ENCODE results near the gene CDH4.
"Not testable (repeated sequence)": the region's sequence is repeated elsewhere in the genome, so short reads cannot be mapped to it uniquely, and the experiment has no call there.

Gene CDH4

DNA sequence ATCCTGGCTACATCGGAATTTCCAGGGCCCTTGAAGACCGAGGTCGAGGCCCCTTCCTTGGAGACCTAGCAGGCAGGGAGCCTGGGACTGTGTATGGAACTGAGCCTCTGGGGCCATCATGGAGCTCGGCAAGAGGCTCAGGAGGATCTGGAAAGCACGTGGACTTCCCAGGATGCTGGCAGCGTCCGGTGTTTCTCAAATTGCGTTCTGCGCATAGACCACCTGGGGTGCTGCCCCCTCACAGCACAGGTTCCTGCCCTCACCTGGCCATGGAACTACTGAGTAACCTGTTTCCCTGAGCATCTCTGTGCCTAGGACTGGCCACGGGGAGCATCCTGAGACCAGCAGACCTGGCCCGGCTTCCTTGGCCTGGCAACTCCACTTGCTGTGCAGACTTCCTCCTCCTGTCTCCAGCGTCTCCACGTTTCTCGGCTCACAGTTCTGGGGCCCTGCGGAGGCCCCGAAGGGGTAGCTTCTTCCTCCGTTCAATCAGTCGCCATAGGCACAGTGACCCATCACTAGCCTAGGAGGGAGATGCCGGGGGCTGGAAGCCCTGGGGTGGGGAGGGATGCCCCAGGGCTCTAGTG lies 144.3 kb downstream of the CDH4 start:
- no peak for DNase-seq (ENCODE audit: low read depth, low spot score)
- in situ Hi-C loops (cut with HindIII; ENCODE audit: low sequenced_read_pairs) = no loop called here
- no peak overlapping the region for H3K4me3 ChIP-seq (ENCODE audit: low read depth, low read length)
- no peak for TF ChIP-seq CTCF (IDR thresholded peaks at IDR 0.05; ENCODE audit: low read depth, low read length)

DNA sequence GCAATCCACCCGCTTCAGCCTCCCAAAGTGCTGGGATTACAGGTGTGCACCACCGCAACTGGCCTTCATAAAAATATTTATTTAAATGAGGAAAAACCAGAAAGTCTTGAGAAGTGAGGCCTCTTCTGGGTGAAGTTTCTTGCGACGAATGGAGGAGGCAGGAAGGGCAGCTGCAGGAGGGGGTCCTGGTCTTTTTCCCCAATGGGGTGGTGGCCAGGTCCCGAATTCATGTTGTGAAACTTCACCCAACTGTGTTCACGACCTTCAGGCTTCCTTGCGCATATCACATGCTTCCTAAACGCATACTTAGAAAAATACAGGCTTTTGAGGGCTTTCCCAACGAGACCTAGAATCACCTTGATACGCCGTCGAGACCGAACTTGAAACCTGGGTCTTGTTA lies 145.1 kb downstream of the CDH4 start:
- H3K4me3 ChIP-seq (ENCODE audit: low read depth, low read length) = no peak overlapping the region
- in situ Hi-C loops (cut with HindIII; ENCODE audit: low sequenced_read_pairs) = no loop called here
- no peak for TF ChIP-seq CTCF (IDR thresholded peaks at IDR 0.05; ENCODE audit: low read depth, low read length)
- no peak for DNase-seq (ENCODE audit: low read depth, low spot score)

- no peak overlapping the region for H3K4me3 ChIP-seq (ENCODE audit: low read depth, low read length)
- in situ Hi-C loops (cut with HindIII; ENCODE audit: low sequenced_read_pairs) = no loop called here
- no peak for DNase-seq (ENCODE audit: low read depth, low spot score)
- TF ChIP-seq CTCF (IDR thresholded peaks at IDR 0.05; ENCODE audit: low read depth, low read length) = no peak
Measured at GRCh38 chr20:61397790-61398189, 145.7 kb downstream of the CDH4 start.

DNA sequence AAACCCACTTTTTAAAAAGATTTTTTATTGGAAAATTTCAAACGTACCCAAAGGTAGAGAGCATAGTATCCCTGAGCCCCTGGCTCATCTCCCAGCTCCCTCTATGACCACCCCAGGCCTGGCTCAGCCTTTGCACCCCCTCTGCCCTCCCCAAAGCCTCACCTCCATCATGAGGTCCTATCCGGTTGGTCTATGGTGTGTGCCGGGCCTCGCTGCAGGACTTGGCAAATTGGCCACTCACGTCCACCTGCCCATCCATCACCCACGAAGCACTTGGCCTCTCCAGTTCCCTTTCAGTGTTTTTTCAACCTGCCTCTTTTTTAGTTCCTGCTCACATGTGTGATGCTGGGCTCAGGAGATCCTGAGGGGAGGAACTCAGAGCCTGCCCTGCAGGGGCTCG lies 147.4 kb downstream of the CDH4 start:
- H3K4me3 ChIP-seq (ENCODE audit: low read depth, low read length) = no peak overlapping the region
- no peak for TF ChIP-seq CTCF (IDR thresholded peaks at IDR 0.05; ENCODE audit: low read depth, low read length)
- DNase-seq (ENCODE audit: low read depth, low spot score) = no peak
- in situ Hi-C loops (cut with HindIII; ENCODE audit: low sequenced_read_pairs) = no loop called here

- no peak for TF ChIP-seq CTCF (IDR thresholded peaks at IDR 0.05; ENCODE audit: low read depth, low read length)
- H3K4me3 ChIP-seq (ENCODE audit: low read depth, low read length) = no peak overlapping the region
- no peak for DNase-seq (ENCODE audit: low read depth, low spot score)
- in situ Hi-C loops (cut with HindIII; ENCODE audit: low sequenced_read_pairs) = no loop called here
Measured at GRCh38 chr20:61400499-61400898, 148.4 kb downstream of the CDH4 start.

GRCh38 chr20:61404303-61404702 lies 152.2 kb downstream of the CDH4 start:
- no peak overlapping the region for H3K4me3 ChIP-seq (ENCODE audit: low read depth, low read length)
- TF ChIP-seq CTCF (IDR thresholded peaks at IDR 0.05; ENCODE audit: low read depth, low read length) = no peak
- DNase-seq (ENCODE audit: low read depth, low spot score) = no peak
- in situ Hi-C loops (cut with HindIII; ENCODE audit: low sequenced_read_pairs) = no loop called here

- H3K4me3 ChIP-seq (ENCODE audit: low read depth, low read length) = no peak overlapping the region
- DNase-seq (ENCODE audit: low read depth, low spot score) = no peak
- in situ Hi-C loops (cut with HindIII; ENCODE audit: low sequenced_read_pairs) = no loop called here
- TF ChIP-seq CTCF (IDR thresholded peaks at IDR 0.05; ENCODE audit: low read depth, low read length) = no peak
Measured at GRCh38 chr20:61405007-61405406, 152.9 kb downstream of the CDH4 start.

GRCh38 chr20:61406773-61407172 lies 154.7 kb downstream of the CDH4 start:
- DNase-seq (ENCODE audit: low read depth, low spot score); H3K4me3 ChIP-seq (ENCODE audit: low read depth, low read length); in situ Hi-C loops (cut with HindIII; ENCODE audit: low sequenced_read_pairs): not testable (repeated sequence)

Data from astrocyte of the spinal cord (primary cell).